ENCODE data around the gene TTYH2.

The TTYH2 gene

GRCh38 chr17:74216505-74216904 is 3.1 kb downstream of the TTYH2 start:
- DNase-seq: no peak

DNA sequence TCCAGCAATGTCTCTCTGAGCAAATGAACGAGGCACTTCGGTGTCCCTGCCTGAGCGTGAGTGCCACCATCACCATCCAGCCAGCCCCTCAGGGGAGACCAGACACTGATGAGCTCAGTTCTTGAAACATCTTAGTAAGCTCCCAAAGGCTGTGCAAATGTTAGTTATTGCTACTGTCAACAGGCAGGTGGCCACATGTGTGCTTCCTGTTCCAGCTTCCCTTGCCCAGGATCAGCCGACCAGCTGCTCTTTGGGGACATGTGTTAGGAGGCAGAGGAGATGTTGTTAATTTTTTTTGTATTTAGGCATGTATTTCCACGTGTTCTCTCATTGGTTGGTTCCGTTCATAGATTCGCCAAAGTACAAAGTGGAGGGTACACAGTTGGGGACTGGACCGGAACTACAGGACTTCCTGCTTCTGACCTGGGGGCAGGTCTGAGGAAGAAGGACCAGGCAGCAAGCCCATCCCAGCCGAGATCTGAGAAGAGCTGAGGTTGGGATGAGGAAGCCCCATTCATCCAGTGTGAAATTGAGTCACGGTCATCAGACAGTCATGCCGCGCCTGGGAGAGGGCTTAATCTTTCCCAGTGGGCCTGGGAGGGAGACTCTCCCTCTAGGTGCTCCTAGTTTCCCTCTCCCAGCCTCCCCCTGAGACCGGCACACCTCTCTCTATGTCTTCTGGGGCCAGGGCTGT is 3.8 kb downstream of the TTYH2 start:
- peak; percentile 72 for DNase-seq

DNA sequence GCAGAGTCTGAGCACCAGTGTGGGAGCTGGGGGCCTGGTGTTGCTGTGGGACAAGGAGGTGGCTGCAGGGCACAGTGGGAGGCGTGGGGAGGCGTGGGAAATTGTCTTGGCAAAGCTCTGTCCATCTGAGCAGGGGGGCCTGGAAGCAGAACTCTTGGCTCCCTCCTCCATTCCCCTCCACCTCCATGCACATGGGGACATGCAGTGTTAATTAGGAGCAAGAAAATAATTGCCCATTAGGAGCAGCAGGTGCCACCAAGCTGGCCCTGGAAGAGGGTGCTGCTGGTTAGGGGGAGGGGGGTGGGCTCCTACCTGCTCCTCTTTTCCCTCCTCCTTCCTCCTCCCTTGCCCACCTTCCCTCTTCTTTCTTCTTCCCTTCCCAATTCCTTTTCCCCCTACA is 4.5 kb downstream of the TTYH2 start:
- DNase-seq: no peak

DNA sequence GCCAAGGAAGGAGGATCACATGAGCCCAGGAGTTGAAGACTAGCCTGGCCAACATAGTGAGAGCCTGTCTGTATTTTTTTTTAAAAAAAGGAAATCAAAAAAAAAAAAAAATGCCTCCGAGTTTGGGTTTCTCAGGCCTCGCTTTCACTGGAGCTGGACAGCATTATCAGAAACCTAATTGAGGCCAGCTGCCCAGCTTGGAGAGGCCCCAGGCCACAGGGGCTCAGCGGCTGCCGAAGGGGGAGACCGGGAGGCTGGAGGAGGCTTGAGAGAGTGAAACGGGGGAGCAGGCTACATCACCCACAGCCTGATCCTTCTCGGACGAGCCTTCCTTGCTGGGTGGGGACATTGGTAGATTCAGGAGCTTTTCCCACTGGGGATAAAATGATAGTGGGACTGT is 5.1 kb downstream of the TTYH2 start:
- no peak for DNase-seq

- no peak for DNase-seq
Measured at GRCh38 chr17:74219576-74220133, 6.3 kb downstream of the TTYH2 start.

DNA sequence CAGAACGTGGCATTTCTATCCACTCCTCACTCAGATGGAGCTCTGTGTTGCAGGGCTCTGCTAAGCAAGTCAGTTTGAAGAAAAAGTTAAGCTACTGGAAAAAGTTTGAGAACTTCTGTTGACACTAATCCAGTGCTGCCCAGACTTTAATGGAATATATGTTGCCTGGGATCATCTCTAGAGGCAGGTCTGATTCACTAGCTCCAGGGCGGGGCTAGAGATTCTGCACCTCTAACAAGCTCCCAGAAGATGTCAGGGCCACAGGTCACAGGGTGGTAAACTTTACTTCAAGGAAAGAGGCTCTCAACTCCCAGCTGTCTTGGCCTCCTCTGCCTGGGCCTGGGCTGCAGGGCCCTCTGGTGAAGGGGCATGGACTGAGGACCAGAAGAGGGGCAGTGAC is 6.8 kb downstream of the TTYH2 start:
- DNase-seq: no peak

DNA sequence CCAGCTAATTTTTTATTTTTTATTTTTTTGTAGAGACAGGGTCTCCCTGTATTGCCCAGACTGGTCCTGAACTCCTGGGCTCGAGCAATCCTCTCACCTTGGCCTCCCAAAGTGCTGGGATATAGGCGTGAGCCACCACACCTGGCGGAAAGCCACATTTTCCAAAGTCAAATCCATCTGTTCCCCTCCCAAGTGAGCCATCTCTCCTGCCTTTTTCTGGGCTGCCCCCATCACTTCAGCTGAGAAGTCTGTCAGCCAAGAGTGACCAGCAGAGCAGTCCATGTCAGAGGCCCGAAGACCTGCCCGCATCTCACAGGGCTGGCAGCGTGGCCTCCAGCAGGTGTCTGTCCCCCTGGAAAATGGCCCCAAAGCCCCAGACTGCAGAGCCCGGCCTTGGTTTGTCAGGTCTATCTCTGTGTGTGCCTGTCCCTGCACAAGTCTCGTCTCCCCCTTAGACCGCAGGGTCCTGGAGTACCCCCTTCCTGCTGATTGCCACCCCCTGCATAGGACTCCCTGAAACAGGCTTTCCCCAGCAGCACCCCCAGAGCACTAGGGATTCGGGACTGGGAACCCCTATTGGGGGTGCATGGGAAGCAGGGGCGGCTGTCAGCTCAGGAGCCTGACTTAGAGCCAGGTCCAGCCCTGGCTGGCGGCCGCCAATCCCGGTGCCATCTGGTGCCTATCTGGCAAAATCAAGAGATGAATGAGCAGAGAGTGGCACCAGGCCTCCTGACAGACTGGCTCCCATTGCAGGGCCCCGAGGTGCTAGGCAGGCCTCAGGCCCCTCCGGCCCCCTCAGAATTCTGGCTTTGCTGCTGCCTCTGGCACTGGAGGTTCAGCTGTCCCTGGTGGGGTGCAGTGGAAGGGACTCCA is 7.8 kb downstream of the TTYH2 start:
- DNase-seq: no peak

DNA sequence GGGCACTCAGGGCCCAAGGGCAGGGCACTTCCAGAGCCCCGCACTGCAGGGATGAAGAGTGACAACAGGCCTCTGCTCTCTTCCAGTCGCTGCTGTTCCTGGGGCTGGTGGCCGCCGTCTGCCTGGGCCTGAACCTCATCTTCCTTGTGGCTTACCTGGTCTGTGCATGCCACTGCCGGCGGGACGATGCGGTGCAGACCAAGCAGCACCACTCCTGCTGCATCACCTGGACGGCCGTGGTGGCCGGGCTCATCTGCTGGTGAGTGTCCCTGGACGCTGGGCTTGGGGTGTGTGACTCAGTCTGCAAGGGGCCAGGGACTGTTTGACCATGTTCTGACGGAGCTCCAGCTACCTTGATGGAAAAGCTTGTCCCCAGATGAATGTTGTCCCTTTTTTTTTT is 9.0 kb downstream of the TTYH2 start:
- DNase-seq: no peak

DNA sequence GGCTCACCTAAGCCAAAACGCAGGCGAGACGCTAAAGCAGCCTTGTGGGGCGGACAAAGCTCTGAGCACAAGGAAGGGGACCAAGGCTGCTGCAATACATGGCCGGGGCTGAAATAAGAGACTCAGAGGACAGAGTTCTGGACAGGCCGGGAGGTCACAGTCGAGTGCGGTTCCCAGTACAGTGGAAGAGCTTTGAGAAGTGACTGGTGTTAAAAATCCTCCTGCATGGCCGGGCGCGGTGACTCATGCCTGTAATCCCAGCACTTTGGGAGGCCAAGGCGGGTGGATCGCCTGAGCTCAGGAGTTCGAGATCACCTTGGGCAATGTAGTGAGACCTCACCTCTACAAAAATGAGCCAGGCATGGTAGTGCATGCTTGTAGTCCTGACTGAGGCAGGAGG is 10.5 kb downstream of the TTYH2 start:
- DNase-seq: no peak

GRCh38 chr17:74224959-74225725 is 11.8 kb downstream of the TTYH2 start:
- DNase-seq: no peak

GRCh38 chr17:74226252-74226651 is 12.9 kb downstream of the TTYH2 start:
- no peak for DNase-seq

DNA sequence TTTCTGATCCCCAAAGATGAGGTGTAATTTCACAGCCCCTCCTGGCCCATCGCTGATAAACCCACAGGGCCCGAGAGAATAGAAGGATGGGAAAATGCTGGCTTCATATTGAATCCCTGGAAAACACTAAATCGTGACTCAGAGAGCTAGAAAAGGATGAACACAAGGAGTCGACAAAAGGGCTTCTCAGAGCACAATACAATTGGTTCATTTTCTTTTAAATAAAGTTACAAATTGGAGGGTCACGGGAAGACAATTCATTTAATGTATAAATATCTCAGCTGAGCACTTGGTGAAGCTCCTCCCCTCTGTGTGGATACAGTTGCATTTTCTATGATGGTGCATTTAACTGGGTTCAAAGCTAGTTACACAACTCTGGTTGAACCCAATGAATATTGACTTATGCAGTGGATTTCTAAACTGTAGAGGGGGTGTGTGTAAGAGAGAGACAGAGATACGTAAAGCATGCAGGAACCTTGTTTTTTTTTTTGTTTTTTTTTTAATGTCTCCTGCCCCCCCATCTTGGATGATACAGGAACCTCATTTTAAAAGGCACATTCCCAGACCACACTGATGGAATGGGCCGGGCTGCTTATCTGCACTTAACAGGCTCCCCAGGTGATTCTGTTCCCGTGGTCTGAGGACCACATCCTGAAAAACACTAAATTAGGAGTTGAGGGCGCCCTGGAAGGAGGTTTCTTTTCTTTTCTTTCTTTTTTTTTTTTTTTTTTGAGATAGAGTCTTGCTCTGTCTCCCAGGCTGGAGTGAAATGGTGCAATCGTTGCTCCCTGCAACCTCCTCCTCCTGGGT is 14.1 kb downstream of the TTYH2 start:
- no peak for DNase-seq

DNA sequence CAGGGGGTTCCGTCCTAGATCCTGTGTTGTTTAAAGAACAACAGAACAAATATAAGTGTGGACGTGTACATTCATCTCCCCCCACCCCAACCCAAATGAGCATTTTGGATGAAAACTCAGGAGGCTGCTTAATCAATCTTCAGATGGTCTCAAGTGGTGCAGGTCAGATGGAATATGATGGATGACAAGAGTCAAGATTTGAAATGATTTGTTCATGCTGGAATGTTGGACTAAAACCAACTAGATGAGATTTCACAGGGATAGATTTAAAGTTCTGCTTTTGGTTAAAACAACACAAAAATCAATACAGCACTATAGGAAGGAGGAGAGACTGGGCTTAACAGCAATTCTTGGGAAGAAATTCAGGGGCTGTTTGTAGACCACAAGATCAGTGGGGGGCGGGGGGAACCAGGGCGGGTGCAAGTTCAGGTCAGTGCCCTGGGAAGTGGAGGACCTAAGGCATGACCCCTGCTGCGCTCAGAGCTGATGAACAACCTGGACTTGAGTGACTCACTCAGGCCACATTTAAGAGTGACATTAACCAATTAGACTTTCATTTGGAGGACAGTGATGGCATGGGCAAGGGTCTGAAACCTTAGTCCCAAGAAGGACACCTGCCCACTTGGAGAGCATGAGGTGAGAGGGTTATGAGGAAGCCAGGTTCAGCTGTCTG is 15.1 kb downstream of the TTYH2 start:
- no peak for DNase-seq

DNA sequence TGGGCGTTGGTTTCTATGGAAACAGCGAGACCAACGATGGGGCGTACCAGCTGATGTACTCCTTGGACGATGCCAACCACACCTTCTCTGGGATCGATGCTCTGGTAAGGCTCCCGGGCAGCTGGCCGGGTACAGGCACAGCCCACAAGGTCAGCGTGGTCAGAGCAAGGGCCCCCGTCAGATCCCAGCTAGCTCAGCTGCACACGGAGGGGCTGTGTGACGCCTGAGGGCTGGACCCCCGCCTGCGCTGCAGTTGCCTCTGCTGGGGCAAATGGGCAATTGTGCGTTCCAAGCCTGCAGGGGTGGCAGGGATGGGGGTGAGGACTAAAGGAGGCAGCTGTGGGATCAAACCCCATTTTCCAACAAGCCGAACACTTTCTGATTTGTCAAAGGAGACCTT is 17.5 kb downstream of the TTYH2 start:
- no peak for DNase-seq

DNA sequence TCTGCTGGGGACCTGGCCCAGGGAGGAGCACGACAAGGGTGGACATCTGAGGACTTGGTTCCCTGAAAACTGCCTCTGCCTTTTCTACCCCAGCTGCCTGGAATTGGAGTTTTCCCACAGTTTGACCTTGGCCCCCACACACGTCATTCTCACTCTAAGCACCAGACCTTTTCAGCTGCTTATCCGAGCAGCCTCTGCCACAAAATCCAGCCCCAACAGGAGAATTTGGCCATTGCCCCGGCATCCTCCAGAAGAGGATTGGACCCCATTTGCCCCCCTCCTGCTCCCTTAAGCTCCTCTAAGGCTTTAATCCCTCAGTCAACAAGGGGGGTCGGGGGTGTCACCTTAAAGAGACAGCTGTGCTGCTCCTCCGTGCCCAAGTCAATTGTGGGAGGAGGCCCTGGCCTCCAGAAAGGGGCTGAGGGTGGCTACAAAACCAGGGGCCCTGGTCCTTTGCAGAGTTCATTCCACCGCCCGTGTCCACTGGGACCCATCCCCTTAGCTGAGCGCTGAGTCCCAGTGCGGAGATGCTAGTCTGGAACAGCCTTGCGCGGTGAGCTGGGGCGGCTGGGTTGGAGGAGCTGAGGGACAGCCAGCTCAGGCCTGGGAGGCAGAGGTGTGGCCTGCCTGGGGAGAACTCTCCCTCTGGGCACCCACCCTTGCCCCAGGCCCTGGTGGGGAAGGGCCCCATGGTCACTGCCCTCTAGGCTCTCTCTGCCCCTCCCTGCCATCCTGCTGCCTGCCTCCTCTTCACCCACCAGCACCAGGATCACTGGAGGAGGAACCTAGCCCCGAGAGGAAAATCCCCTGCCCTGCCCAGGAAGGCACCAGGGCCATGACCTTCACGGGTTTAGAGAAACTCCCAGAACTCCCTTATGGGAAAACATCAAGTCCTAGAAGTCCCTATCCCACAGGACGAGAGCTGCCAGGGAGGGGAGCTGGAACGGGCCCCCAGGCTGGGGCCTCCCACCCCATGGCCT is 18.8 kb downstream of the TTYH2 start:
- no peak for DNase-seq

GRCh38 chr17:74233937-74234336 is 20.6 kb downstream of the TTYH2 start:
- DNase-seq: no peak

DNA sequence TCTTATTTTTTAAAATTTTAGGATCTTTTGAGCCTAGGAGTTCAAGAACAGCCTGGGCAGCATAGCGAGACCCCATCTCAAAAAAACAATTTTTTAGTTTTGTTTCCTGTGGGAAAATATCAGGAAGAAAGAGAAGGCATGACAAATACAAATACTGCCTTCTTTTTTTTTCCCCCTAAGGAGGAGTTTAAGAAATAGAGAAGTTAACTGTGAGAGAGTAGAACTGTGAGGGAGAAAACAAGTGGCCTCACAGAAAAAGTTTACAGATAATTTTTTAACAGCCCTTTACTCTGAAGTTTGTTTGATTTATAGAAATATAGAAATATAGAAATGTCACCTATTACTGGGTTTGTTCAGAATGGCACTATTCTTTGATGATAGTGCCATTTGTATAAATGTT is 21.1 kb downstream of the TTYH2 start:
- DNase-seq: no peak

GRCh38 chr17:74235040-74235581 is 21.7 kb downstream of the TTYH2 start:
- no peak for DNase-seq

DNA sequence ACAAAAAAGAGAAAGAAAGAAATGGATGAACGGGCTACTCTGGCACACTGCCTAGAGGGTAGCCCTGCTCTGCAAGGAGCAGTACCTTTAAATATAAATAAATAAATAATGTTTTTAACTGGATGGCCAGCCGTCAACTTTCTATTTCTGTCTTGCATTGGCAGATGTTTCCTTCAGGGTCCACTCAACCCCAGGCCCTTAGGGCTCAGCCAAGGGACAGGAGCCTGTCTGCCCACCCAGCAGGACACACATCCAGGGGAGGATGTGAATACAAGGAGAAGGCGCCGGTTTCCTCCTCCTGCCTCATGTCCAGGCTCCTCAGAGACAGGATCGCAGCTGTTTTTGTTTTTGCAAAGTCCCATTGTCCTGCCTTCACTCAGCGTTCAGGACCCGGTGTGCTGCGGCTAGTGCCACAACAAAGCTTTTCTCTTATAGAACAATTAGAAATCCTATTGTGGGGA is 22.6 kb downstream of the TTYH2 start:
- DNase-seq: no peak

DNA sequence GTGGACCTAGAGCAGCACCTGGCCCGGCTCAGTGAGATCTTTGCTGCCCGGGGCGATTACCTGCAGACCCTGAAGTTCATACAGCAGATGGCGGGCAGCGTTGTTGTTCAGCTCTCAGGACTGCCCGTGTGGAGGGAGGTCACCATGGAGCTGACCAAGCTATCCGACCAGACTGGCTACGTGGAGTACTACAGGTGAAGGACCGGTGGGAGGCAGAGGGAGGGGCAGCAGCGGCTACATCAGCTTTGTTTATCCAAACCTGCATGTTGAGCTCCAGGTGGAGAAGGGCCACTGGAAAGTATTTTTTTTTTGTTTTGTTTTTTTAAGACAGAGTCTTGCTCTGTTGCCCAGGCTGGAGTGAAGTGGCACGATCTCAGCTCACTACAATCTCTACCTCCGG is 23.9 kb downstream of the TTYH2 start:
- DNase-seq: no peak

Measured in SHP77 treated with DMSO at 0.1 percent for 48 hours (cell line).